ENCODE measurements around the gene RAB11FIP3.
A peak's percentile ranks its signal among the peaks of the same experiment; 100 is the strongest.

RAB11FIP3 gene

GRCh38 chr16:561413-561794, 136.0 kb downstream of the RAB11FIP3 start:
- Histone ChIP-seq H3K4me1 (ENCODE audit: control insufficient read depth, insufficient read depth, low read length) (peaks cover 3% of the 10 kb centered on the region; the same call in 1 of the 2 replicates), H3K36me3 (ENCODE audit: control insufficient read depth, insufficient read depth, low read length) (no peaks in the 10 kb centered on the region), H3K27ac (ENCODE audit: low read depth, low read length) (no peak overlapping the region), H3K27me3 (ENCODE audit: control insufficient read depth, insufficient read depth, low read length) (peaks cover 42% of the 10 kb centered on the region), H3K9ac (ENCODE audit: low read depth, low read length) (no peak overlapping the region), H3K4me3 (ENCODE audit: low read depth, low read length) (no peak overlapping the region), H3K9me3 (ENCODE audit: control insufficient read depth, insufficient read depth, low read length) (no peaks in the 10 kb centered on the region)

GRCh38 chr16:561957-562938, 136.8 kb downstream of the RAB11FIP3 start:
- Histone ChIP-seq H3K4me3 (ENCODE audit: low read depth, low read length) (no peak overlapping the region), H3K9ac (ENCODE audit: low read depth, low read length) (no peak overlapping the region), H3K9me3 (ENCODE audit: control insufficient read depth, insufficient read depth, low read length) (no peaks in the 10 kb centered on the region), H3K36me3 (ENCODE audit: control insufficient read depth, insufficient read depth, low read length) (no peaks in the 10 kb centered on the region), H3K27me3 (ENCODE audit: control insufficient read depth, insufficient read depth, low read length) (peaks cover 42% of the 10 kb centered on the region), H3K27ac (ENCODE audit: low read depth, low read length) (no peak overlapping the region), H3K4me1 (ENCODE audit: control insufficient read depth, insufficient read depth, low read length) (peaks cover 6% of the 10 kb centered on the region; the same call in 1 of the 2 replicates)

- H3K27me3 ChIP-seq (ENCODE audit: control insufficient read depth, insufficient read depth, low read length): peaks cover 42% of the 10 kb centered on the region
- no peak overlapping the region for H3K4me3 ChIP-seq (ENCODE audit: low read depth, low read length)
- H3K27ac ChIP-seq (ENCODE audit: low read depth, low read length): no peak overlapping the region
- no peaks in the 10 kb centered on the region for H3K36me3 ChIP-seq (ENCODE audit: control insufficient read depth, insufficient read depth, low read length)
- no peaks in the 10 kb centered on the region for H3K9me3 ChIP-seq (ENCODE audit: control insufficient read depth, insufficient read depth, low read length)
- peaks cover 6% of the 10 kb centered on the region; the same call in 1 of the 2 replicates for H3K4me1 ChIP-seq (ENCODE audit: control insufficient read depth, insufficient read depth, low read length)
- H3K9ac ChIP-seq (ENCODE audit: low read depth, low read length): no peak overlapping the region
Observed at GRCh38 chr16:563072-563644, 137.7 kb downstream of the RAB11FIP3 start.

GRCh38 chr16:564690-565418, 139.4 kb downstream of the RAB11FIP3 start:
- H3K9me3 ChIP-seq (ENCODE audit: control insufficient read depth, insufficient read depth, low read length): no peaks in the 10 kb centered on the region
- peaks cover 11% of the 10 kb centered on the region for H3K4me1 ChIP-seq (ENCODE audit: control insufficient read depth, insufficient read depth, low read length)
- H3K4me3 ChIP-seq (ENCODE audit: low read depth, low read length): no peak overlapping the region
- H3K27ac ChIP-seq (ENCODE audit: low read depth, low read length): no peak overlapping the region
- H3K36me3 ChIP-seq (ENCODE audit: control insufficient read depth, insufficient read depth, low read length): no peaks in the 10 kb centered on the region
- H3K27me3 ChIP-seq (ENCODE audit: control insufficient read depth, insufficient read depth, low read length): peaks cover 26% of the 10 kb centered on the region
- H3K9ac ChIP-seq (ENCODE audit: low read depth, low read length): no peak overlapping the region

GRCh38 chr16:565419-566330, 140.2 kb downstream of the RAB11FIP3 start:
- Histone ChIP-seq H3K4me1 (ENCODE audit: control insufficient read depth, insufficient read depth, low read length) (peaks cover 11% of the 10 kb centered on the region), H3K36me3 (ENCODE audit: control insufficient read depth, insufficient read depth, low read length) (no peaks in the 10 kb centered on the region), H3K9me3 (ENCODE audit: control insufficient read depth, insufficient read depth, low read length) (no peaks in the 10 kb centered on the region), H3K27ac (ENCODE audit: low read depth, low read length) (no peak overlapping the region), H3K4me3 (ENCODE audit: low read depth, low read length) (no peak overlapping the region), H3K9ac (ENCODE audit: low read depth, low read length) (no peak overlapping the region), H3K27me3 (ENCODE audit: control insufficient read depth, insufficient read depth, low read length) (peaks cover 20% of the 10 kb centered on the region)

GRCh38 chr16:566475-567372, 141.3 kb downstream of the RAB11FIP3 start, which contains the start of gene NHLRC4:
NHLRC4 (plus strand) TSS chr16:567005; CDS start chr16:568048, 1,043 bp downstream.
- Histone ChIP-seq H3K9me3 (ENCODE audit: control insufficient read depth, insufficient read depth, low read length) (no peaks in the 10 kb centered on the region), H3K9ac (ENCODE audit: low read depth, low read length) (no peak within 1 kb of the TSS), H3K27ac (ENCODE audit: low read depth, low read length) (no peak within 1 kb of the TSS), H3K4me3 (ENCODE audit: low read depth, low read length) (no peak within 1 kb of the TSS), H3K36me3 (ENCODE audit: control insufficient read depth, insufficient read depth, low read length) (no peaks in the 10 kb centered on the region), H3K4me1 (ENCODE audit: control insufficient read depth, insufficient read depth, low read length) (peaks cover 11% of the 10 kb centered on the region), H3K27me3 (ENCODE audit: control insufficient read depth, insufficient read depth, low read length) (peaks cover 9% of the 10 kb centered on the region)

- 0 out of 2 replicates have a peak, but pooled peaks cover under 1% of the 10 kb centered on the region for H3K27me3 ChIP-seq (ENCODE audit: control insufficient read depth, insufficient read depth, low read length)
- no peak overlapping the region for H3K27ac ChIP-seq (ENCODE audit: low read depth, low read length)
- no peaks in the 10 kb centered on the region for H3K9me3 ChIP-seq (ENCODE audit: control insufficient read depth, insufficient read depth, low read length)
- no peaks in the 10 kb centered on the region for H3K36me3 ChIP-seq (ENCODE audit: control insufficient read depth, insufficient read depth, low read length)
- no peak overlapping the region for H3K4me3 ChIP-seq (ENCODE audit: low read depth, low read length)
- peaks cover 11% of the 10 kb centered on the region for H3K4me1 ChIP-seq (ENCODE audit: control insufficient read depth, insufficient read depth, low read length)
- H3K9ac ChIP-seq (ENCODE audit: low read depth, low read length): no peak overlapping the region
Observed at GRCh38 chr16:567373-568256, 142.2 kb downstream of the RAB11FIP3 start.

- H3K27ac ChIP-seq (ENCODE audit: low read depth, low read length): peak overlapping the region; percentile 82
- H3K4me3 ChIP-seq (ENCODE audit: low read depth, low read length): peak overlapping the region; percentile 93
- H3K9me3 ChIP-seq (ENCODE audit: control insufficient read depth, insufficient read depth, low read length): no peaks in the 10 kb centered on the region
- no peaks in the 10 kb centered on the region for H3K36me3 ChIP-seq (ENCODE audit: control insufficient read depth, insufficient read depth, low read length)
- H3K27me3 ChIP-seq (ENCODE audit: control insufficient read depth, insufficient read depth, low read length): no peaks in the 10 kb centered on the region
- H3K4me1 ChIP-seq (ENCODE audit: control insufficient read depth, insufficient read depth, low read length): peaks cover 11% of the 10 kb centered on the region
- H3K9ac ChIP-seq (ENCODE audit: low read depth, low read length): no peak overlapping the region
Observed at GRCh38 chr16:568401-569258, 143.2 kb downstream of the RAB11FIP3 start.
